ENCODE measurements around the gene KLHL24.
"Not testable (repeated sequence)": the region's sequence is repeated elsewhere in the genome, so short reads cannot be mapped to it uniquely, and the experiment has no call there.

Gene KLHL24

DNA sequence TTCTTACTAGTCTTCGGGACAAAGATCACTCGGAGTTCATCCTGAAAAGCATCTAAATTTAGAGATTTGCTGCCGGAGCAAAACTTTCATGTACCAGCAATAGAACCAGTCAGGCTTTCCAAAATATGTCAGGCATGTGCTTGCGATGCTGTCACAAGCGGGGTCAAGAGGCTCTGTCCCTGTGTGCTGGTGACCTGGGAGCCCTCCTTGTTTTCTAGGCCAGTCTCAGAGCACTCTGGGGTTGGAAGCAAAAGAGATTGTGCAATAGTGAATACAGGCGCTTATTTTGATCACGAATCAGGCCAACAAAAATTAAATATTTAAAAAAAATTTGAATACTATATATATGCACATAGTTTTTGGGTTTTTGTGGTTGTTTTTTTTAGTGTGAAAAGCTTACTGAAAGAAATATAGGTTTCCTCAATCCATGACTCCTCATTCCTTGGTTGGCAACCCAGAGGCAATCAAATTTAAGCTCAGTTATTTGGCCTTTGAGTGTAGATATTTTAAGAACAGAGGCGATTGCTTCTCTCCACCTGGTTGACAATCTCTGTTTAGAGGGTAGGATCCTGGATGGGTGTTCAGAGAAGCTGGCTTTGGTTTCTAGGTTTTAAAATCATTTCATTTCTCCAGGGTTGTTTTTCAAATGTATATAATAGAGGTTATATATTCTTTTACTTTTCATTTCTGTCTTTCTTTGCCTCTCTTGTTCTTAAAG is 8.4 kb upstream of the KLHL24 start:
- Histone ChIP-seq H2AK5ac (ENCODE audit: low read length, severe bottlenecking) (no peak overlapping the region), H4K91ac (ENCODE audit: low read length) (no peak overlapping the region), H3K9ac (ENCODE audit: low read length) (no peak overlapping the region), H3K18ac (ENCODE audit: low read depth in 1 of 2, low read length in 2 of 2) (no peak overlapping the region), H2BK5ac (ENCODE audit: low read depth, low read length, poor library complexity, severe bottlenecking) (no peak overlapping the region), H3K4me2 (ENCODE audit: low read length, poor library complexity, severe bottlenecking) (no peak overlapping the region), H3K23ac (ENCODE audit: low read length in 2 of 2) (no peak overlapping the region), H3K79me1 (replicated peaks; ENCODE audit: low read length, poor library complexity, severe bottlenecking) (no peaks in the 10 kb centered on the region), H2BK15ac (ENCODE audit: low read depth, poor library complexity, severe bottlenecking) (no peak overlapping the region), H2BK120ac (ENCODE audit: low read depth, low read length) (no peak overlapping the region), H3K4me1 (ENCODE audit: control insufficient read depth, insufficient read depth, low read depth, low read length) (no peaks in the 10 kb centered on the region), H3K4me3 (ENCODE audit: insufficient read depth in 1 of 2, low read depth in 1 of 2, low read length in 2 of 2) (no peak overlapping the region), H3K36me3 (ENCODE audit: control insufficient read depth in 1 of 2, insufficient read depth in 2 of 2, low read depth in 1 of 2, low read length in 2 of 2) (no peaks in the 10 kb centered on the region), H3K14ac (ENCODE audit: low read length in 2 of 2) (no peak overlapping the region), H4K8ac (ENCODE audit: low read length) (no peak overlapping the region), H3K9me3 (ENCODE audit: control insufficient read depth, low read length) (no peaks in the 10 kb centered on the region), H2AFZ (ENCODE audit: low read depth, low read length) (no peak overlapping the region), H3K4ac (ENCODE audit: low read depth in 1 of 2, low read length in 2 of 2) (no peak overlapping the region), H3K27me3 (ENCODE audit: control insufficient read depth in 1 of 2, insufficient read depth in 1 of 2, low read length in 2 of 2) (peaks cover 0 to 4% of the 10 kb centered on the region in 2 experiments), H3K27ac (ENCODE audit: low read length, poor library complexity, severe bottlenecking) (no peak overlapping the region), H2BK12ac (ENCODE audit: low read length in 2 of 2) (no peak overlapping the region)
- WGBS = 48% methylated on average over 6 of the region's 8 CpGs
- DNase-seq = no peak

DNA sequence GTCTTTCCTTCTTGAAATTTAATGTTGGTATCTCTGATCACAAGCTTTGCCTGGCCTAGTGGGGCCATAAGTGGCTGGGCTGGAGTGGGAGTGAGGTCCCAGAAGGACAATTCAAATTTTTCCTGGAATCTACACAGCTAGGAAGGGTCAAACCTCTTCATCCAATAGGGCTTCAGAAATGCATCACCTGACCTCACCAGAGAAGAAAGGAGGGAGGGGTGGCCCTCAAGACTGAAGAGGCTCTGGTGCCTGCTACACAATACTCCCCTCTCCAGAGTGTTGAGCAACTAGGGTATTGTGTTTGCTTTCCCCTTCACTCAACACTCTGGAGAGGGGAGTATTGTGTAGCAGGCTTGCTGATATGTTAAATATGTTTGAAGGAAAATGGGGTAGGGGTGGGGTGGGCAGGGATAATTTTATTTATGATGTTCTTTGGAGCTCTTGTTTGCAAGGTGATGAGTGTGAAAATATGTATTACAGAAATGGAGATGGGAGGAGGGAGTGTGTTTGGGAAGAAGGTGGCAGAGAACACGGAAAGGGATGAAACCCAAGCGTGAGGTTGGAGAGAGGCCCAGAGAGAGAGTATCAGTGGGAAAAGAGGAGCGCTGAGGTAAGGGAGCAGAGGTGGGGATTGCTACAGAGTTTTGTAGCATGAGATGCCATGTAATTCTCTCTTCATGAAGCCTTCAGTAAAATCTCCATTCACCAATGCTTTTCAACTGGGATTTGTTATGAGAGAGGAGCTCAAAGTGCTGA is 5.7 kb upstream of the KLHL24 start:
- Histone ChIP-seq H3K14ac (ENCODE audit: low read length in 2 of 2) (no peak overlapping the region), H3K36me3 (ENCODE audit: control insufficient read depth in 1 of 2, insufficient read depth in 2 of 2, low read depth in 1 of 2, low read length in 2 of 2) (no peaks in the 10 kb centered on the region), H3K4me2 (ENCODE audit: low read length, poor library complexity, severe bottlenecking) (no peak overlapping the region), H3K4me1 (ENCODE audit: control insufficient read depth, insufficient read depth, low read depth, low read length) (no peaks in the 10 kb centered on the region), H4K91ac (ENCODE audit: low read length) (no peak overlapping the region), H3K9me3 (ENCODE audit: control insufficient read depth, low read length) (no peaks in the 10 kb centered on the region), H2BK5ac (ENCODE audit: low read depth, low read length, poor library complexity, severe bottlenecking) (no peak overlapping the region), H3K9ac (ENCODE audit: low read length) (no peak overlapping the region), H2AK5ac (ENCODE audit: low read length, severe bottlenecking) (no peak overlapping the region), H3K79me1 (replicated peaks; ENCODE audit: low read length, poor library complexity, severe bottlenecking) (peaks cover under 1% of the 10 kb centered on the region), H3K4ac (ENCODE audit: low read depth in 1 of 2, low read length in 2 of 2) (no peak overlapping the region), H4K8ac (ENCODE audit: low read length) (no peak overlapping the region), H2BK12ac (ENCODE audit: low read length in 2 of 2) (no peak overlapping the region), H3K4me3 (ENCODE audit: insufficient read depth in 1 of 2, low read depth in 1 of 2, low read length in 2 of 2) (no peak overlapping the region), H3K27me3 (ENCODE audit: control insufficient read depth in 1 of 2, insufficient read depth in 1 of 2, low read length in 2 of 2) (peaks cover 0 to 3% of the 10 kb centered on the region in 2 experiments), H2BK15ac (ENCODE audit: low read depth, poor library complexity, severe bottlenecking) (no peak overlapping the region), H2BK120ac (ENCODE audit: low read depth, low read length) (no peak overlapping the region), H2AFZ (ENCODE audit: low read depth, low read length) (no peak overlapping the region), H3K18ac (ENCODE audit: low read depth in 1 of 2, low read length in 2 of 2) (no peak overlapping the region), H3K27ac (ENCODE audit: low read length, poor library complexity, severe bottlenecking) (no peak overlapping the region), H3K23ac (ENCODE audit: low read length in 2 of 2) (no peak overlapping the region)
- WGBS = 100% methylated on average over 2 of the region's 3 CpGs
- no peak for DNase-seq

DNA sequence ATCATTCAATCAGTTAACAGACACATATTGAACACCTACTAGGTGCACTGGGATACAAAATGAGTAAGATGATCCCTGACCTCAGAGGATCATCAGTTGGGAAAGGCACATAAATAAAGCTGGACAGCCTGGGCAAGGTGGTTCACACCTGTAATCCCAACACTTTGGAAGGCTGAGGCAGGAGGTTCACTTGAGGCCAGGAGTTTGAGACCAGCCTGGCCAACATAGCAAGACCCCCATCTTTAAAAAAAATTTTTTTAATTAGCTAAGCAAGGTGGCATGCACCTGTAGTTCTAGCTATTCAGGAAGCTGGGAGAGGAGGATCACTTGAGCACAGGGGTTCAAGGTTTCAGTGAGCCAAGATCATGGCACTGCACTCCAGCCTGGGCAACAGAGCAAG is 3.7 kb upstream of the KLHL24 start:
- H3K36me3 ChIP-seq (ENCODE audit: control insufficient read depth in 1 of 2, insufficient read depth in 2 of 2, low read depth in 1 of 2, low read length in 2 of 2) = peaks cover 0 to 3% of the 10 kb centered on the region in 2 experiments
- H4K8ac ChIP-seq (ENCODE audit: low read length) = no peak overlapping the region
- no peak overlapping the region for H3K27ac ChIP-seq (ENCODE audit: low read length, poor library complexity, severe bottlenecking)
- no peak for DNase-seq
- H3K4ac ChIP-seq (ENCODE audit: low read depth in 1 of 2, low read length in 2 of 2) = no peak overlapping the region
- peaks cover 6% of the 10 kb centered on the region for H3K79me1 ChIP-seq (replicated peaks; ENCODE audit: low read length, poor library complexity, severe bottlenecking)
- no peak overlapping the region for H3K4me3 ChIP-seq (ENCODE audit: insufficient read depth in 1 of 2, low read depth in 1 of 2, low read length in 2 of 2)
- no peak overlapping the region for H3K9ac ChIP-seq (ENCODE audit: low read length)
- no peak overlapping the region for H4K91ac ChIP-seq (ENCODE audit: low read length)
- H3K9me3 ChIP-seq (ENCODE audit: control insufficient read depth, low read length) = no peaks in the 10 kb centered on the region
- no peaks in the 10 kb centered on the region for H3K4me1 ChIP-seq (ENCODE audit: control insufficient read depth, insufficient read depth, low read depth, low read length)
- H3K14ac ChIP-seq (ENCODE audit: low read length in 2 of 2) = no peak overlapping the region
- H2BK15ac ChIP-seq (ENCODE audit: low read depth, poor library complexity, severe bottlenecking) = no peak overlapping the region
- no peak overlapping the region for H2AFZ ChIP-seq (ENCODE audit: low read depth, low read length)
- H2BK5ac ChIP-seq (ENCODE audit: low read depth, low read length, poor library complexity, severe bottlenecking) = no peak overlapping the region
- no peaks in the 10 kb centered on the region for H3K27me3 ChIP-seq (ENCODE audit: control insufficient read depth in 1 of 2, insufficient read depth in 1 of 2, low read length in 2 of 2)
- no peak overlapping the region for H2BK12ac ChIP-seq (ENCODE audit: low read length in 2 of 2)
- no peak overlapping the region for H3K4me2 ChIP-seq (ENCODE audit: low read length, poor library complexity, severe bottlenecking)
- no peak overlapping the region for H2BK120ac ChIP-seq (ENCODE audit: low read depth, low read length)
- H3K23ac ChIP-seq (ENCODE audit: low read length in 2 of 2) = no peak overlapping the region
- H2AK5ac ChIP-seq (ENCODE audit: low read length, severe bottlenecking) = no peak overlapping the region
- H3K18ac ChIP-seq (ENCODE audit: low read depth in 1 of 2, low read length in 2 of 2) = no peak overlapping the region

DNA sequence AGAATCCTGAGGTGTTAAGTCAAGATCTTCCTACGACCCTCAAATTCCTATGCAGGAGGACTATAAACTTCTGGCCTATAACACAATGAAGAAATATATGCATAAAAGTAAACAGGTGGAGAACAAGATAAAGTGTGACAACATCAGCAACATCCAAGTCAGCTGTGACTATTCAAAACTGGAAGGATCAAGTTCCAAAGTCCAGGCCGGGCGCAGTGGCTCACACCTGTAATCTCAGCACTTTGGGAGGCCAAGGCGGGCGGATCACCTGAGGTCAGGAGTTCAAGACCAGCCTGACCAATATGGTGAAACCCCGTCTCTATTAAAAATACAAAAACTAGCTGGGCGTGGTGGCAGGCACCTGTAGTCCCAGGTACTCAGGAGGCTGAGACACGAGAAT is 2.7 kb upstream of the KLHL24 start:
- not testable (repeated sequence) for H4K91ac ChIP-seq (ENCODE audit: low read length); H3K4ac ChIP-seq (ENCODE audit: low read depth in 1 of 2, low read length in 2 of 2); H3K4me1 ChIP-seq (ENCODE audit: control insufficient read depth, insufficient read depth, low read depth, low read length); DNase-seq; H3K9ac ChIP-seq (ENCODE audit: low read length); H2BK5ac ChIP-seq (ENCODE audit: low read depth, low read length, poor library complexity, severe bottlenecking); H2BK15ac ChIP-seq (ENCODE audit: low read depth, poor library complexity, severe bottlenecking); H4K8ac ChIP-seq (ENCODE audit: low read length); H3K14ac ChIP-seq (ENCODE audit: low read length in 2 of 2); H2AFZ ChIP-seq (ENCODE audit: low read depth, low read length); H2BK12ac ChIP-seq (ENCODE audit: low read length in 2 of 2); H3K36me3 ChIP-seq (ENCODE audit: control insufficient read depth in 1 of 2, insufficient read depth in 2 of 2, low read depth in 1 of 2, low read length in 2 of 2); H2BK120ac ChIP-seq (ENCODE audit: low read depth, low read length); H3K4me3 ChIP-seq (ENCODE audit: insufficient read depth in 1 of 2, low read depth in 1 of 2, low read length in 2 of 2); H3K18ac ChIP-seq (ENCODE audit: low read depth in 1 of 2, low read length in 2 of 2); H2AK5ac ChIP-seq (ENCODE audit: low read length, severe bottlenecking); H3K9me3 ChIP-seq (ENCODE audit: control insufficient read depth, low read length); H3K79me1 ChIP-seq (replicated peaks; ENCODE audit: low read length, poor library complexity, severe bottlenecking); H3K4me2 ChIP-seq (ENCODE audit: low read length, poor library complexity, severe bottlenecking); H3K27ac ChIP-seq (ENCODE audit: low read length, poor library complexity, severe bottlenecking); H3K27me3 ChIP-seq (ENCODE audit: control insufficient read depth in 1 of 2, insufficient read depth in 1 of 2, low read length in 2 of 2); H3K23ac ChIP-seq (ENCODE audit: low read length in 2 of 2)
- over 99% methylated on average over 7 of the region's 8 CpGs for WGBS

Measured in mesenchymal stem cell (in vitro differentiated cells and primary cell).